ENCODE results near the gene KLRF1. TPM values are rescaled to one million over a fixed set of nuclear protein-coding genes. Genes with fewer than 3 reads are reported as not detected.

Gene KLRF1
- total RNA-seq, 1 experiment from 2014 or later, result not detected

DNA sequence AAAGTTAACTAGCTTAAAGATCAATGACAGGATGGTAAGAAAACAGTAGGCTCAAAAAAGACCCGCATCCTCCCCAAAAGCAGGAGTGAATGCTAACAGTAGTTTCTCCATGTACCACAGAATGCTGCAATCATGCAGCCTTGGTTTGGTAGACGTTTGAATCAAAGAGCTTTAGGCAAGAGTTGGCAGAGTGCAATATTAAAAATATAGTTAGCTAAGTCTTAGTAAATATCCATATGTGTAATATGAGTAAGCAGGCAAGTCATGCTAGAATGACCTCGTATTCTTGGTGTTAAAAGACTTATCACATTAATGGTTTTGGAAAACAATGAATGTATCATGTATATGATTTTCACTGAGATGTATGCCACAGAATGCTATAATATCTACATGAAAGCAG, 18.8 kb upstream of the KLRF1 start:
- no peak for DNase-seq (ENCODE audit: low read depth)

- no peak for DNase-seq (ENCODE audit: low read depth)
These were observed 17.9 kb upstream of the KLRF1 start for GRCh38 chr12:9809338-9809737.

DNA sequence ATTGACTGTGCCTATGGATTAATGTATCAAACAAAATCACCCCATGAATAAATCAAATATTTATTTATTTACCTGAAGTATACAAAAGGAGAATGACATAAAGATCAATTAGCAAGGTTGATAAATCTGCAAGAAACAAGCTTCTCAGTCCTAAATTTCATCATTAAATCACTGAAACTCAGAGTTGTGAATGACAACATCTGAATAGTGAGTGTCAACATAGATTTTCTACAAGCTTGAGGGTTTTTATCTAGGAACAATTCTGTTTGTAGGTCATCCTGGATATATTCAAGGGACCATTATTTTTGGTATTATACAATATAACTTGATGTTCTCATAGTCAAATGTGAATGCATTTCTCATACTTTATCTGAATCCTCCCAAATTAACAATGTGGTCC, 17.4 kb upstream of the KLRF1 start:
- DNase-seq (ENCODE audit: low read depth), result no peak

GRCh38 chr12:9810671-9811070, 16.6 kb upstream of the KLRF1 start:
- no peak for DNase-seq (ENCODE audit: low read depth)

DNA sequence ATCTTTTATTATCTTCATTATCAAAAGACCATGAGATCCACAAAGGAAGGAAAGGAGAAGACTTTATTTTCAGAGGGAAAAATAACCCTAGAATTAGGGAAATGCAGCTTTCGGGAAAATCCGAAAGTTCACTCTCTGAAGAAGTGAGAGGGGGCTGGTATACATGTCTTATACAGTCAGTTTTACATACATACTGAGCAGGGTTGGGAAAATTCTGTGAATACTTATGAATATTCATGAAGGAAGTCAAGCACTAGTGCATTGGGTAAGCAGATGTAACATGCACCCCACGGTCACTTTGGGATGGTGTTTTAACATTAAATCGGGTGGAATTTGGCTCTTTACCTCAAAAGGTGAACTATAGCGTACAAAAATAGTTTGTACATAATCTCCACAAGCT, 15.7 kb upstream of the KLRF1 start:
- DNase-seq (ENCODE audit: low read depth), result no peak

DNA sequence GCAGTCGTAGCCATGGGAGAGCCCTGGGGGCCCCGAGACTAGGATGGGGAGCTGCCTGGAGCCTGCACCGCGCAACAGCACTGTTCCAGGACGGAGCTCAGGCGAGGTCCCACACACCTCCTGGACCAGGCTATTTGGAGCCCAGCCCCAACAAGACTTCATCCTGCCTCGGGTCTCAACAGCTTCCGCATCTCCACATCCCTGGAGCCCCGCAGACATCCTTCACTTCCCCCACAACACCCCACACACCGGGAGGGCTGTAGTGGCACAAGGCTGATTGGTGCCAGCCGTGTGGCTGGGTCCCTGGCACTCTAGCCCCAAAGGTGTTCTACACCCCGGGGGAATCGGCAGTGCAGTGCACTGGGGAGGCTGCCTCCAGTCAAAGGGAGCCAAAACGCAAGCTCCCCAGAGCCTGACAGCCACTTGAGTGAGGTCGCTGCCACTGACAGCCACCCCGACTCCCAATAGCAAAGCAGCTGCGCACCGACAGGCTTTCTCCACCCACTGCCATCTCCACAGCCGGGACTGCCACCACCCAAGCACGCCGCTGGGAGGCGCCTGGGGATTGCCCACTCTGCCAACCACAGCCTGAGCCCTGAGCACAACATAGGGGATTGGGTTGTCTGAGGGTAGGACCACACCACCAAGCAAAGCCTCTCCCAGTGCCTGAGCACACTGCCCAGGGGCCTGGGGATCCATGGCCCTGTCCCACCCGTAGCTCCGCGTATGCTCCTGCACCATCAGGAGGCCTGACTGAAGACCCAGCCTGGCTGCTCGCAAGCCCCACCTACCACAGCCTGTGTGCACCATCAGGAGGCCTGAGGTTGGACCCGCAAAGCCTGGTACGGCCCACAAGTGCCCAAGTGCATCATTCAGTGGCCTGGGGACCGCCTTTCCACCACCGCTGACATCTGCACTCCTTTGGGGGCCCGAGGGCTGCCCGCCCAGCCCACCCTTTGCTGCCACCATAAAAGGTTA, 13.2 kb upstream of the KLRF1 start:
- peak; percentile 52 for DNase-seq (ENCODE audit: low read depth)

- DNase-seq (ENCODE audit: low read depth), result no peak
These were observed 6.9 kb upstream of the KLRF1 start for GRCh38 chr12:9820281-9820930.

- no peak for DNase-seq (ENCODE audit: low read depth)
These were observed 2.2 kb downstream of the KLRF1 start for GRCh38 chr12:9829483-9829882.

DNA sequence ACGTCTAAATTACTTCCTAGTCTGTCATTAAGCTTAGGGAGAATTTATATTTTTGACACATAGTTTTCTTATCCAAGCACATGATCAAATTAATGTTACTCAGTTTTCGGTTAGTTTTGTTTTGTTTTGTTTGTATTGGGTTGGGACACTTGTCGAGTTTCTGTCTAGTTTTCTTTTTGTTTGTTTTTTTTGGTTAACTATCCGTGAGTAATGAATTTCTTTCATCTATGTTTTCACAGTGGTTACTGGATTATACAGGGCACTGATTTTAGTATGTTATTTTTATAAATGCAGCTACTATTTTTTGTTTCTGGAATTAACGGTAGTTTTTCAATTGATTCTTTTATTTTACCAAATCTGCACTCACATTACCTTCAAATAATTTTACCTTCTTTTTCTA, 2.7 kb downstream of the KLRF1 start:
- DNase-seq (ENCODE audit: low read depth), result no peak

DNA sequence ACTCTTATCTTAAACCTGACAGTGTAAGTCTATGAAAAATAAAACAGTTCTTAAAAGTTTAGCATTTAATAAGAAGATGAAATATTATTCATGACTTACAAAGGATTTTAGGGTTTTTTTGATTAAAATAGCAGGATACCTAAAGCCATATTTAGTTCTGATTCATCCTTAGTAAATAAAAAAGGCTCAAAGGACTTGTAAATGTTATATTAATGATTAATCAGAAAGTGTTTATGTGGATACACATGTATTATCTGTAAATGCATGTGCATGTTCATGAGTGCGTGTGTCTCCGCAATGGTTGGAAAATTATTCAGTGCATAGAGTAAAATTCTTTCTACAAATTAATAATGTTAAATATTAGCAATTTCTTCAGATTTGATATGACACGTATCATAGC, 4.4 kb downstream of the KLRF1 start:
- DNase-seq (ENCODE audit: low read depth), result no peak

DNA sequence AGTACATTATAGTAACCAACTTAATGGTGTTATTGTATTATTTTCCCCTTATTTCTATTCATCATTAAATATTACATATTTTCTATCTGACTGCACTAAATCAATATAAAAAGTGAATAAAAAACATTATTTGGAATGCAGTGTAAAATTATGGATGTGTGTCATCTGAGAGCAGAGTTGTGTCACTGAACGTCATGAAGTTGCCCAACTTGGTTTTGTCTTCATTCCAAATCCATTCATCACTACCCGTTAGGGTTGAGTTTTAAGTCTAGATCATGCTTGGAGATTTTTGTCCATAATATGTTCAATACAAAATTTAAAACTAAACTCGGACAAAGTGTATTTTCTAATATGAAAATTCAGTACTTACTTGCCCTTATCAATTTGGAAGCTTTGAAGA, 16.1 kb downstream of the KLRF1 start:
- no peak for DNase-seq (ENCODE audit: low read depth)

DNA sequence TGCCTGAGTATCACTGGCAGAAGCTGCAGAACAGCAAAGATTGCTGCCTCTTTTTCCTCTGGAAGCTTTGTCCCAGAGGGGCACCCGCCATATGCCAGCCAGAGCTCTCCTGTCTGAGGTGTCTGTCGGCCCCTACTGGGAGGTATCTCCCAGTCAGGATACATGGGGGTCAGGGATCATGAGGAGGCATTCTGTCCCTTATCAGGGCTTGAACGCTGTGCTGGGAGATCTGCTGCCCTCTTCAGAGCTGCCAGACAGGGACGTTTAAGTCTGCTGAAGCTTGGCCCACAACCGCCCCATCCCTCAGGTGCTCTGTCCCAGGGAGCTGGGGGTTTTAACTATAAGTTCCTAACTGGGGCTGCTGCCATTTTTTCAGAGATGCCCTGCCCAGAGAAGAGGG, 21.6 kb downstream of the KLRF1 start:
- DNase-seq (ENCODE audit: low read depth), result no peak

GRCh38 chr12:9851050-9851449, 23.8 kb downstream of the KLRF1 start:
- DNase-seq (ENCODE audit: low read depth), result no peak

GRCh38 chr12:9851927-9852326, 24.6 kb downstream of the KLRF1 start:
- no peak for DNase-seq (ENCODE audit: low read depth)

GRCh38 chr12:9856151-9856550, 28.9 kb downstream of the KLRF1 start:
- DNase-seq (ENCODE audit: low read depth), result no peak

GRCh38 chr12:9856894-9857293, 29.6 kb downstream of the KLRF1 start:
- no peak for DNase-seq (ENCODE audit: low read depth)

GRCh38 chr12:9858135-9858534, 30.9 kb downstream of the KLRF1 start:
- no peak for DNase-seq (ENCODE audit: low read depth)

- DNase-seq (ENCODE audit: low read depth), result no peak
These were observed 37.8 kb downstream of the KLRF1 start for GRCh38 chr12:9864913-9865675.

GRCh38 chr12:9866860-9867269, 39.6 kb downstream of the KLRF1 start:
- no peak for DNase-seq (ENCODE audit: low read depth)

- DNase-seq (ENCODE audit: low read depth), result no peak
These were observed 40.2 kb downstream of the KLRF1 start for GRCh38 chr12:9867531-9867930.

DNA sequence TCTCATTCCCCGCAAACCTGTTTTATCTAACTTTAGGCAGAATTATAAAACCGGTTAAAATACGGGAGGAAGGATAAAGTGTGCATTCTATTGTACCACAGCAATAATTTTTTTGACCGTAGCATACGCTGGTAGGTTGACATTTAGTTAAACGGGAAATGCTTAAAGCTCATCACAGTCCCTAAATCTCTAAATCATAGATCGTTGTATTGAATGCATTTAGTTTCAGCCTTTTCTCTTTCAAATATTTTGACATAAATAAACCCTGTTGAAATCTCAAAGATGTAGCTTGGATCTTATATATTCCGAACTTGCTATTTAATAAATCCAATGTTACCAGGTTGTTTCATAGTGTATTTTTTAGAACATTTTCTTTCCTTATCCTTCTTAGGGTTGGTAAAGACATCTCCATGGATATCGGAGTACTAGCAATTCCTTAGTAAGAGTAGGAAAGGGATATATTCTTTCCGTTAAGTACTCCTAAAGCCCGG, 41.1 kb downstream of the KLRF1 start:
- DNase-seq (ENCODE audit: low read depth), result no peak

DNA sequence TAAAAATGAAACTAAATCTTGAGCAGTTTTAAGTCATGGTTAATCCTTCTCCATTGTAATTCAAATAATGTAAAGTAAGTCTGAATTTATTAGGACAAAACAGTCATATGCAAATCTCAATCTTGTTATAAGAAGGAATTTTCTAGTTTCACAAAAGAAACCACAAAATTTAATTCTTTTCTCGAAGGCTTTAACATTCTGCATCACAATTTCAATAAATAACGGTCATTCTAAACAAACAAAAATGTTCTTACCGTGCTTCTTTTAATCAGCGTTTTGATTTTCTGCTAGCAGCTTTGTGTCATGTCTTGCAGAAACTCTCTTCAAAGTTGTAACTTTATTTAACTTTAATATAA, 41.6 kb downstream of the KLRF1 start:
- DNase-seq (ENCODE audit: low read depth), result no peak

All from Daoy (cell line).